Measurements from ENCODE around the gene MAN1B1. TPM values are rescaled to one million over a fixed set of nuclear protein-coding genes. Genes with fewer than 3 reads are reported as not detected.

MAN1B1 gene
- polyA plus RNA-seq, 3 donors, result 29.3 to 38.2 (median 33.3) TPM

- H3K4me3 Mint-ChIP-seq, result no peak overlapping the region
- H3K27me3 Mint-ChIP-seq (ENCODE audit: low read depth in 3 of 3), result peaks cover 63 to 96% (median 79%) of the 10 kb centered on the region in 3 donors
- H2AFZ ChIP-seq (ENCODE audit: insufficient read depth, low read depth, low read length, poor library complexity, severe bottlenecking), result no peak overlapping the region
- H3K4me1 ChIP-seq (ENCODE audit: control insufficient read depth in 1 of 2, insufficient read depth in 2 of 2, low read length in 2 of 2), result peaks cover 6 to 20% of the 10 kb centered on the region in 2 donors
- no peak overlapping the region for H3K27ac ChIP-seq (ENCODE audit: low read depth in 1 of 2, low read length in 2 of 2)
- no peaks in the 10 kb centered on the region for H3K36me3 ChIP-seq (replicated peaks in 1 of 2; ENCODE audit: control insufficient read depth in 1 of 2, insufficient read depth in 2 of 2, low read length in 2 of 2)
- no peak overlapping the region for H3K27ac Mint-ChIP-seq
- H3K9me3 ChIP-seq (replicated peaks in 1 of 2; ENCODE audit: control insufficient read depth in 1 of 2, insufficient read depth in 1 of 2, low read length in 2 of 2), result peaks cover 0 to 11% of the 10 kb centered on the region in 2 donors
- no peak overlapping the region for H3K4me3 ChIP-seq (replicated peaks in 1 of 3; ENCODE audit: low read depth in 2 of 3, low read length in 3 of 3)
- TF ChIP-seq, protein P1, sequence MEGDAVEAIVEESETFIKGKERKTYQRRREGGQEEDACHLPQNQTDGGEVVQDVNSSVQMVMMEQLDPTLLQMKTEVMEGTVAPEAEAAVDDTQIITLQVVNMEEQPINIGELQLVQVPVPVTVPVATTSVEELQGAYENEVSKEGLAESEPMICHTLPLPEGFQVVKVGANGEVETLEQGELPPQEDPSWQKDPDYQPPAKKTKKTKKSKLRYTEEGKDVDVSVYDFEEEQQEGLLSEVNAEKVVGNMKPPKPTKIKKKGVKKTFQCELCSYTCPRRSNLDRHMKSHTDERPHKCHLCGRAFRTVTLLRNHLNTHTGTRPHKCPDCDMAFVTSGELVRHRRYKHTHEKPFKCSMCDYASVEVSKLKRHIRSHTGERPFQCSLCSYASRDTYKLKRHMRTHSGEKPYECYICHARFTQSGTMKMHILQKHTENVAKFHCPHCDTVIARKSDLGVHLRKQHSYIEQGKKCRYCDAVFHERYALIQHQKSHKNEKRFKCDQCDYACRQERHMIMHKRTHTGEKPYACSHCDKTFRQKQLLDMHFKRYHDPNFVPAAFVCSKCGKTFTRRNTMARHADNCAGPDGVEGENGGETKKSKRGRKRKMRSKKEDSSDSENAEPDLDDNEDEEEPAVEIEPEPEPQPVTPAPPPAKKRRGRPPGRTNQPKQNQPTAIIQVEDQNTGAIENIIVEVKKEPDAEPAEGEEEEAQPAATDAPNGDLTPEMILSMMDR (IDR thresholded peaks at IDR 0.05), result no peak
- no peak overlapping the region for H3K4me2 ChIP-seq (replicated peaks; ENCODE audit: extremely low read depth, low read length, poor library complexity, severe bottlenecking)
- H3K9me3 Mint-ChIP-seq, result peaks cover 0 to 6% (median 0%) of the 10 kb centered on the region in 7 donors
- H3K79me2 ChIP-seq (ENCODE audit: insufficient read depth, low read length), result no peaks in the 10 kb centered on the region
- no peaks in the 10 kb centered on the region for H4K20me1 ChIP-seq (ENCODE audit: insufficient read depth, low read length)
- no peaks in the 10 kb centered on the region for H3K36me3 Mint-ChIP-seq
- no peak overlapping the region for H3K9ac ChIP-seq (ENCODE audit: insufficient read depth, low read length, poor library complexity, severe bottlenecking)
- 100% methylated on average over 3 of the region's 5 CpGs for WGBS (ENCODE audit: insufficient coverage)
- no peak for DNase-seq
- intact Hi-C loops (cut with micrococcal nuclease), result no loop called here
- peaks cover 9% of the 10 kb centered on the region for H3K4me1 Mint-ChIP-seq
- peaks cover 25 to 85% of the 10 kb centered on the region in 2 donors for H3K27me3 ChIP-seq (ENCODE audit: control insufficient read depth in 2 of 2, insufficient read depth in 2 of 2, low read length in 2 of 2)
These were observed 36.2 kb upstream of the MAN1B1 start for GRCh38 chr9:137050570-137050969.

DNA sequence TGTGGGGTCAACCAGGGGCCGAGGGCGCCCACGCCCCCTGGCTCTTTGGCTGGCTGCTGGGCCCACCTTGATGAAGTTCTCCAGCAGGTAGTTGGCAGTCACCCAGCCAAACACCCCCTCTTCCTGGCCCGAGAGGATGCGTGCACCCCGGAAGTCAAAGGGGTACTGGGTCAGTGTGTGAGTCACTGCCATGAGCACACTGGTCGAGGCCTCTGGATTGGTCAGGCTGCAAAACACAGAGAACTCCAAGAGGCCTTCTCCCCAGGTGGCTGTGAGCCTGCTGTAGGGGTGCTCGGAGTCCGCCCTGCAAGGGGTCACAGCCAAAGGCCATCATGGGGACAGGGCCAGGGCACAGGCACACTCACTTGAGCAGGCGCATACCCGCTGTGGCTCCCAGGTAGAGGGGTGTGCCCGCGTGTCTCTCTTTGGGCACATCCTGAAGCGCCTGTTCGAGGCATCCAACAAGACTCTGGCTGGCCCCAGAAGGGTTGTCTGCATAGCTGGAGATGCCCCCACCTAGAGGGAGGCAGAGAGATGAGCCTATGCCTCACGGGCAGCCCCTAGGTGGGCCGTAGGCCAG lies 35.5 kb upstream of the MAN1B1 start:
- Histone ChIP-seq H4K20me1 (ENCODE audit: insufficient read depth, low read length) (no peaks in the 10 kb centered on the region), H3K27ac (ENCODE audit: low read depth in 1 of 2, low read length in 2 of 2) (no peak overlapping the region), H3K9me3 (replicated peaks in 1 of 2; ENCODE audit: control insufficient read depth in 1 of 2, insufficient read depth in 1 of 2, low read length in 2 of 2) (peaks cover 0 to 11% of the 10 kb centered on the region in 2 donors), H3K4me2 (replicated peaks; ENCODE audit: extremely low read depth, low read length, poor library complexity, severe bottlenecking) (no peak overlapping the region), H3K27me3 (ENCODE audit: control insufficient read depth in 2 of 2, insufficient read depth in 2 of 2, low read length in 2 of 2) (peaks cover 21 to 86% of the 10 kb centered on the region in 2 donors), H3K36me3 (replicated peaks in 1 of 2; ENCODE audit: control insufficient read depth in 1 of 2, insufficient read depth in 2 of 2, low read length in 2 of 2) (no peaks in the 10 kb centered on the region), H3K4me3 (replicated peaks in 1 of 3; ENCODE audit: low read depth in 2 of 3, low read length in 3 of 3) (no peak overlapping the region), H3K4me1 (ENCODE audit: control insufficient read depth in 1 of 2, insufficient read depth in 2 of 2, low read length in 2 of 2) (peaks cover 3 to 14% of the 10 kb centered on the region in 2 donors), H3K9ac (ENCODE audit: insufficient read depth, low read length, poor library complexity, severe bottlenecking) (no peak overlapping the region), H3K79me2 (ENCODE audit: insufficient read depth, low read length) (no peaks in the 10 kb centered on the region), H2AFZ (ENCODE audit: insufficient read depth, low read depth, low read length, poor library complexity, severe bottlenecking) (no peak overlapping the region)
- Mint-ChIP-seq H3K4me1 (peaks cover 8% of the 10 kb centered on the region), H3K36me3 (no peaks in the 10 kb centered on the region), H3K4me3 (no peak overlapping the region), H3K27ac (no peak overlapping the region), H3K9me3 (peaks cover 0 to 6% (median 0%) of the 10 kb centered on the region in 7 donors), H3K27me3 (ENCODE audit: low read depth in 3 of 3) (peaks cover 66 to 97% (median 78%) of the 10 kb centered on the region in 3 donors)
- DNase-seq, result no peak
- WGBS (ENCODE audit: insufficient coverage), result 88% methylated on average over 16 of the region's 17 CpGs
- TF ChIP-seq, protein P1 (IDR thresholded peaks at IDR 0.05), result no peak
- intact Hi-C loops (cut with micrococcal nuclease), result no loop called here
